ENCODE data around the gene SLC35A3. TPM values are rescaled to one million over a fixed set of nuclear protein-coding genes. Genes with fewer than 3 reads are reported as not detected.
A peak's percentile ranks its signal among the peaks of the same experiment; 100 is the strongest.

Gene SLC35A3
- total and polyA plus RNA-seq, 10 of the 15 experiments (the other 5 are each of a cell fraction or from before 2014, with no cell fraction given) = 3.6 to 24.3 (median 15.4) TPM

GRCh38 chr1:100035214-100035613, 65.4 kb downstream of the SLC35A3 start:
- 95% methylated on average over 1 of the region's 1 CpG for WGBS (ENCODE audit: insufficient coverage, insufficient replicate concordance, low lambda C conversion rate, missing lambda C conversion rate)
- intact Hi-C loops (cut with micrococcal nuclease; ENCODE audit: unreplicated experiment) (loop anchor here (5.0 to 10.0 kb wide), 6 partner anchors 63 to 500 kb away; partner anchors contain the start of genes CDC14A, DBT, GPR88 and RTCA), in situ Hi-C loops (cut with MboI) (loop anchor here (5.0 kb wide), 1 partner anchor 228 kb away; no protein-coding TSS in a partner anchor)
- H3K9me3 ChIP-seq (replicated peaks; ENCODE audit: control insufficient read depth, insufficient read depth, low read length) = no peaks in the 10 kb centered on the region; the same call in 2 of the 3 replicates
- no peaks in the 10 kb centered on the region for H4K20me1 ChIP-seq (ENCODE audit: control insufficient read depth, insufficient read depth)
- no peak overlapping the region for H2AFZ ChIP-seq (ENCODE audit: control insufficient read depth, low read depth, low read length)
- H3K27ac ChIP-seq (ENCODE audit: control insufficient read depth, insufficient read depth) = no peak overlapping the region
- peaks cover 0 to 2% of the 10 kb centered on the region in 2 experiments; a peak in 1 of 4 replicates for H3K36me3 ChIP-seq (ENCODE audit: control insufficient read depth in 2 of 2, insufficient read depth in 2 of 2, low read length in 1 of 2)
- H3K4me3 ChIP-seq = peak overlapping the region; percentile 55; the same call in 1 of the 2 replicates
- POLR2A ChIA-PET = interaction anchor here (1.0 kb wide), 1 partner anchor 13 kb away, joined by 5 read pairs; no protein-coding TSS in a partner anchor
- FAIRE-seq (peak; percentile 31), DNase-seq (ENCODE audit: low read depth, low spot score) (no peak), ATAC-seq (no peak)
- CTCF ChIA-PET = interaction anchor here (0.6 to 1.7 kb wide), 12 partner anchors 9 to 421 kb away, joined by 3 to 7 read pairs (median 4); no protein-coding TSS in a partner anchor
- peaks cover 52% of the 10 kb centered on the region for H3K79me2 ChIP-seq (ENCODE audit: control insufficient read depth, insufficient read depth, low read length)
- no TSS peak for BruUV-seq (replicated peaks)
- peak overlapping the region; percentile 99; the same call in 1 of the 2 replicates for H3K4me2 ChIP-seq (ENCODE audit: control insufficient read depth, insufficient read depth)
- SMC1A ChIA-PET (ENCODE audit: uncharacterized antibody, unreplicated experiment) = interaction anchor here (0.8 to 1.5 kb wide), 10 partner anchors 52 to 834 kb away, joined by 3 to 4 read pairs (median 4); partner anchors contain the start of gene RTCA
- no peaks in the 10 kb centered on the region for H3K27me3 ChIP-seq (replicated peaks in 1 of 2; ENCODE audit: control insufficient read depth in 2 of 2, insufficient read depth in 2 of 2, low read length in 1 of 2)
- RAD21 ChIA-PET (ENCODE audit: unreplicated experiment) = interaction anchor here (1.0 to 1.8 kb wide), 3 partner anchors 10 to 424 kb away, joined by 3 to 8 read pairs (median 4); partner anchors contain the start of gene SLC35A3
- no peak overlapping the region for H3K9ac ChIP-seq (ENCODE audit: control insufficient read depth, insufficient read depth, low read length)
- peaks cover 4% of the 10 kb centered on the region; the same call in 1 of the 2 replicates for H3K4me1 ChIP-seq (ENCODE audit: control insufficient read depth, insufficient read depth, low read length)
- TF ChIP-seq RUNX3 (IDR thresholded peaks at IDR 0.05; ENCODE audit: low read length) = no peak
- no peak for TF ChIP-seq IRF5 (IDR thresholded peaks at IDR 0.05; ENCODE audit: borderline replicate concordance)
- no peak for TF ChIP-seq NFXL1 (IDR thresholded peaks at IDR 0.05; ENCODE audit: borderline replicate concordance)
- TF ChIP-seq PML (IDR thresholded peaks at IDR 0.05; ENCODE audit: low read length) = no peak
- TF ChIP-seq ZSCAN29 (IDR thresholded peaks at IDR 0.05) = no peak
- no peak for TF ChIP-seq ZBTB33 (IDR thresholded peaks at IDR 0.05)
- TF ChIP-seq PKNOX1 (IDR thresholded peaks at IDR 0.05) = no peak
- no peak for TF ChIP-seq DPF2 (IDR thresholded peaks at IDR 0.05)
- TF ChIP-seq BCLAF1 (IDR thresholded peaks at IDR 0.05) = no peak
- TF ChIP-seq SUPT20H (IDR thresholded peaks at IDR 0.05; ENCODE audit: borderline replicate concordance, control insufficient read depth, low read depth, low read length) = no peak
- TF ChIP-seq NFYA (IDR thresholded peaks at IDR 0.05; ENCODE audit: borderline replicate concordance, low read depth, low read length) = no peak
- TF ChIP-seq BCL3 (IDR thresholded peaks at IDR 0.05; ENCODE audit: borderline replicate concordance, insufficient read depth, low read depth, low read length, poor library complexity, severe bottlenecking) = no peak
- TF ChIP-seq ZZZ3 (IDR thresholded peaks at IDR 0.05; ENCODE audit: control insufficient read depth, insufficient read length, low read depth) = no peak
